Fibroblast of lung (primary cell): ENCODE data around the gene GBF1. TPM values are rescaled to one million over a fixed set of nuclear protein-coding genes. Genes with fewer than 3 reads are reported as not detected.

ENCODE experiments used
- DNase-seq, 2 donors: peaks; one replicate each; pipeline versions ENCODE4 v3.0.0 to v3.0.0-alpha.2; 2010; ENCODE audit warnings: low read depth in 2 of 2
- H2AFZ ChIP-seq: 2 replicates; pipeline ENCODE4 v1.5.1; 2012; ENCODE audit warnings: low read length, control low read depth, inconsistent platforms
- H3K27ac ChIP-seq: 2 replicates; pipeline ENCODE4 v1.5.1; 2011; ENCODE audit warnings: low read length, control low read depth; ENCODE audit not compliant: insufficient read depth
- H3K27me3 ChIP-seq: 2 replicates; pipeline ENCODE4 v1.5.1; 2011; ENCODE audit warnings: mild to moderate bottlenecking, low read length; ENCODE audit not compliant: control insufficient read depth, insufficient read depth
- H3K36me3 ChIP-seq: 2 replicates; pipeline ENCODE4 v1.5.1; 2011; ENCODE audit warnings: low read length; ENCODE audit not compliant: control insufficient read depth, insufficient read depth
- H3K4me1 ChIP-seq: 2 replicates; pipeline ENCODE4 v1.5.1; 2011; ENCODE audit warnings: low read length; ENCODE audit not compliant: control insufficient read depth, insufficient read depth; ENCODE audit errors: extremely low read depth
- H3K4me2 ChIP-seq: 2 replicates; pipeline ENCODE4 v1.5.1; 2011; ENCODE audit warnings: low read length, control low read depth; ENCODE audit not compliant: insufficient read depth; ENCODE audit errors: extremely low read depth
- H3K4me3 ChIP-seq, 4 experiments: fragments of 200-600 bp in 1 of 4; sonication (generic) in 1 of 4; replicated peaks in 1 of 4; 2 replicates each; pipeline ENCODE4 v1.5.1; 2011 to 2016; ENCODE audit warnings: low read length in 4 of 4, low read depth in 3 of 4, mild to moderate bottlenecking in 3 of 4, control low read depth in 2 of 4, inconsistent platforms in 1 of 4, mixed read lengths in 1 of 4; ENCODE audit not compliant: insufficient read depth in 1 of 4; ENCODE audit errors: control extremely low read depth in 1 of 4
- H3K79me2 ChIP-seq: 2 replicates; pipeline ENCODE4 v1.5.1; 2012; ENCODE audit warnings: mild to moderate bottlenecking, low read length, inconsistent platforms; ENCODE audit not compliant: control insufficient read depth, insufficient read depth
- H3K9ac ChIP-seq: 2 replicates; pipeline ENCODE4 v1.5.1; 2011; ENCODE audit warnings: mild to moderate bottlenecking, low read length, control low read depth; ENCODE audit not compliant: insufficient read depth
- H3K9me3 ChIP-seq: 2 replicates; pipeline ENCODE4 v1.5.1; 2012; ENCODE audit warnings: low read depth, low read length; ENCODE audit not compliant: control insufficient read depth, insufficient read depth
- H4K20me1 ChIP-seq: 2 replicates; pipeline ENCODE4 v1.5.1; 2011; ENCODE audit warnings: low read length; ENCODE audit not compliant: control insufficient read depth, insufficient read depth; ENCODE audit errors: extremely low read depth
- CTCF ChIP-seq, 2 donors: IDR thresholded peaks in 1 of 2; conservative IDR thresholded peaks in 1 of 2; 1 replicate in 1 of 2; 2 replicates in 1 of 2; pipeline ENCODE4 v1.5.1; 2011 to 2012; ENCODE audit warnings: low read length in 2 of 2, control low read depth in 1 of 2, inconsistent platforms in 1 of 2, low read depth in 1 of 2, mild to moderate bottlenecking in 1 of 2
- EZH2 ChIP-seq: IDR thresholded peaks from 2 replicates; pipeline ENCODE4 v1.5.1; 2012; ENCODE audit warnings: low read length, control low read depth, mild to moderate bottlenecking; ENCODE audit errors: missing control alignments
- polyA minus RNA-seq: library from RNA; depleted of rRNA, polyadenylated mRNA; stranded (reverse); fragments of >200 nt; gene quantifications from 2 replicates; pipeline ENCODE4 v1.2.3, GENCODE V29; 2011; ENCODE audit warnings: low replicate concordance
- polyA plus RNA-seq, 2 donors: library from polyadenylated mRNA; depleted of rRNA in 1 of 2; stranded (reverse) in 1 of 2; unstranded in 1 of 2; fragments of >200 nt; gene quantifications; 2 replicates each; pipeline ENCODE4 v1.2.1, GENCODE V29; 2011 to 2012; ENCODE audit warnings: missing spikeins in 1 of 2
- total RNA-seq: library from RNA; depleted of rRNA; stranded (reverse); fragments of >200 nt; gene quantifications from 2 replicates; pipeline ENCODE4 v1.2.1, GENCODE V29; 2014

Gene GBF1
- total RNA-seq, result 14.4 and 24.6 TPM in 2 replicates
- 24.1 and 31.6 TPM in 2 replicates for polyA plus RNA-seq
- 38.5 and 42.9 TPM in 2 replicates for polyA plus RNA-seq (2012)
- 163 and 198 TPM in 2 replicates for polyA minus RNA-seq

GRCh38 chr10:102245082-102245931 lies at the start of gene GBF1:
Gene GBF1, plus strand, starts transcription at chr10:102245532. Its CDS starts 13,407 bp downstream, at chr10:102258939.
- H3K4me1 ChIP-seq, result peaks cover 21% of the 10 kb centered on the region
- peak within 1 kb of the TSS; percentile 75 to 99 (median 96) for H3K4me3 ChIP-seq
- H3K79me2 ChIP-seq, result peaks cover 47% of the 10 kb centered on the region
- peak within 1 kb of the TSS; percentile 76 for H3K27ac ChIP-seq
- no peaks in the 10 kb centered on the region for H3K9me3 ChIP-seq
- TF ChIP-seq CTCF (conservative IDR thresholded peaks at IDR 0.05 in 1 of 2, IDR thresholded peaks at IDR 0.05 in 1 of 2; ENCODE audit: low read depth in 1 of 2, low read length in 2 of 2) (no peak), EZH2 (no peak)
- no peaks in the 10 kb centered on the region for H4K20me1 ChIP-seq
- peak within 1 kb of the TSS; percentile 88 for H3K9ac ChIP-seq
- peak; percentile 100 for DNase-seq
- peak within 1 kb of the TSS; percentile 91 for H2AFZ ChIP-seq
- H3K27me3 ChIP-seq, result peaks cover 4% of the 10 kb centered on the region
- H3K4me2 ChIP-seq, result peak within 1 kb of the TSS; percentile 70
- no peaks in the 10 kb centered on the region for H3K36me3 ChIP-seq

- no peaks in the 10 kb centered on the region for H3K79me2 ChIP-seq
- H3K36me3 ChIP-seq, result no peaks in the 10 kb centered on the region
- no peaks in the 10 kb centered on the region for H3K4me1 ChIP-seq
- no peak overlapping the region for H2AFZ ChIP-seq
- no peak overlapping the region for H3K9ac ChIP-seq
- H4K20me1 ChIP-seq, result no peaks in the 10 kb centered on the region
- no peak overlapping the region for H3K27ac ChIP-seq
- no peak for TF ChIP-seq EZH2
- no peak for TF ChIP-seq CTCF (conservative IDR thresholded peaks at IDR 0.05 in 1 of 2, IDR thresholded peaks at IDR 0.05 in 1 of 2; ENCODE audit: low read depth in 1 of 2, low read length in 2 of 2)
- no peaks in the 10 kb centered on the region for H3K27me3 ChIP-seq
- H3K4me3 ChIP-seq, result no peak overlapping the region
- DNase-seq, result peak in 1 of 2 donors; percentile 23
- H3K4me2 ChIP-seq, result no peak overlapping the region
- no peaks in the 10 kb centered on the region for H3K9me3 ChIP-seq
Observed at GRCh38 chr10:102196893-102197292, 48.4 kb upstream of the GBF1 start.

GRCh38 chr10:102198027-102198426 lies 47.3 kb upstream of the GBF1 start:
- H3K4me1 ChIP-seq, result no peaks in the 10 kb centered on the region
- DNase-seq, result no peak
- H3K27me3 ChIP-seq, result no peaks in the 10 kb centered on the region
- no peak overlapping the region for H3K4me3 ChIP-seq
- TF ChIP-seq EZH2 (no peak), CTCF (conservative IDR thresholded peaks at IDR 0.05 in 1 of 2, IDR thresholded peaks at IDR 0.05 in 1 of 2; ENCODE audit: low read depth in 1 of 2, low read length in 2 of 2) (no peak)
- H3K4me2 ChIP-seq, result no peak overlapping the region
- no peaks in the 10 kb centered on the region for H4K20me1 ChIP-seq
- H3K9ac ChIP-seq, result no peak overlapping the region
- H2AFZ ChIP-seq, result no peak overlapping the region
- H3K79me2 ChIP-seq, result no peaks in the 10 kb centered on the region
- no peak overlapping the region for H3K27ac ChIP-seq
- no peaks in the 10 kb centered on the region for H3K9me3 ChIP-seq
- H3K36me3 ChIP-seq, result no peaks in the 10 kb centered on the region
